H1 (cell line): ENCODE results near the gene ARMH2. TPM values are rescaled to one million over a fixed set of nuclear protein-coding genes. Genes with fewer than 3 reads are reported as not detected.

ENCODE experiments used
- CTCF ChIA-PET: fragments of 300-600 bp; sonication (Branson Sonifier 250); formaldehyde crosslinking; loops from one replicate; lab custom pipeline; 2021; ENCODE audit not compliant: partially characterized antibody; lab: Charles Lee
- POLR2A ChIA-PET: fragments of 300-600 bp; sonication (Branson Sonifier 250); formaldehyde crosslinking; loops from one replicate; lab custom pipeline; 2021; ENCODE audit warnings: inconsistent platforms; ENCODE audit not compliant: partially characterized antibody; lab: Charles Lee
- DNase-seq, 2 experiments: peaks; one replicate each; pipeline versions ENCODE4 v3.0.0 to v3.0.0-alpha.2; 2010 to 2022; ENCODE audit warnings: low spot score in 2 of 2, low read depth in 1 of 2, mixed read lengths in 1 of 2
- FAIRE-seq: peaks from 2 replicates; lab custom pipeline; 2011; peaks lifted over from hg19 to GRCh38; lab: Jason Lieb, UNC
- H2AFZ ChIP-seq: 2 replicates; pipeline ENCODE4 v1.8.1; 2012; ENCODE audit warnings: low read length, inconsistent platforms
- H2AK5ac ChIP-seq: 2 replicates; pipeline ENCODE4 v1.6.1; 2013; ENCODE audit warnings: low read depth, low read length
- H2BK120ac ChIP-seq: replicated peaks from 2 replicates; pipeline ENCODE3; 2013; ENCODE audit warnings: low read depth, low read length, inconsistent platforms
- H2BK12ac ChIP-seq: 2 replicates; pipeline ENCODE4 v1.6.1; 2013; ENCODE audit warnings: low read depth, low read length
- H2BK15ac ChIP-seq: 2 replicates; pipeline ENCODE4 v1.6.1; 2013; ENCODE audit warnings: low read length
- H2BK20ac ChIP-seq: 2 replicates; pipeline ENCODE4 v1.6.1; 2013; ENCODE audit warnings: low read length
- H2BK5ac ChIP-seq: 2 replicates; pipeline ENCODE4 v1.6.1; 2013; ENCODE audit warnings: low read depth, low read length
- H3K14ac ChIP-seq: 2 replicates; pipeline ENCODE4 v1.6.1; 2013; ENCODE audit warnings: inconsistent platforms; ENCODE audit not compliant: insufficient read length
- H3K18ac ChIP-seq: 2 replicates; pipeline ENCODE4 v1.6.1; 2013; ENCODE audit warnings: low read length; ENCODE audit errors: extremely low read depth
- H3K23ac ChIP-seq: 2 replicates; pipeline ENCODE4 v1.6.1; 2013; ENCODE audit warnings: inconsistent platforms; ENCODE audit not compliant: insufficient read length
- H3K23me2 ChIP-seq: 2 replicates; pipeline ENCODE4 v1.6.1; 2013; ENCODE audit warnings: low read depth, low read length
- H3K27ac ChIP-seq: 2 replicates; pipeline ENCODE4 v1.6.1; 2011; ENCODE audit warnings: low read depth, low read length, inconsistent platforms
- H3K27me3 ChIP-seq, 4 experiments: replicated peaks in 1 of 4; 1 replicate in 1 of 4; 2 replicates in 3 of 4; pipeline versions ENCODE4 v1.6.1 to v1.8.1; 2011 to 2013; ENCODE audit warnings: low read length in 3 of 4, mild to moderate bottlenecking in 3 of 4, inconsistent platforms in 2 of 4, mixed read lengths in 2 of 4, moderate library complexity in 1 of 4; ENCODE audit not compliant: control insufficient read depth in 3 of 4, insufficient read depth in 3 of 4; ENCODE audit errors: extremely low read depth in 1 of 4
- H3K36me3 ChIP-seq, 4 experiments: 2 replicates each; pipeline versions ENCODE4 v1.6.1 to v1.8.1; 2011 to 2013; ENCODE audit warnings: mild to moderate bottlenecking in 4 of 4, low read length in 3 of 4, moderate library complexity in 2 of 4, control low read depth in 1 of 4, inconsistent platforms in 1 of 4; ENCODE audit not compliant: insufficient read depth in 4 of 4, control insufficient read depth in 2 of 4
- H3K4ac ChIP-seq: replicated peaks from 2 replicates; pipeline ENCODE3; 2013; ENCODE audit warnings: low read length, low read depth, mixed read lengths, inconsistent platforms; ENCODE audit not compliant: insufficient read length
- H3K4me1 ChIP-seq, 4 experiments: replicated peaks in 1 of 4; 1 replicate in 1 of 4; 2 replicates in 3 of 4; pipeline versions ENCODE4 v1.6.1 to v1.8.1; 2011 to 2013; ENCODE audit warnings: low read length in 3 of 4, inconsistent platforms in 2 of 4, mixed read lengths in 1 of 4; ENCODE audit not compliant: insufficient read depth in 4 of 4, control insufficient read depth in 3 of 4
- H3K4me2 ChIP-seq, 2 experiments: 2 replicates each; pipeline versions ENCODE4 v1.6.1 to v1.8.1; 2011 to 2013; ENCODE audit warnings: low read depth in 2 of 2, low read length in 2 of 2, control low read depth in 1 of 2, inconsistent platforms in 1 of 2, mild to moderate bottlenecking in 1 of 2; ENCODE audit not compliant: insufficient read depth in 1 of 2
- H3K4me3 ChIP-seq, 4 experiments: fragments of 200-600, 300-600 bp in 1 of 4; sonication (generic), shearing (Covaris generic), sonication (Bioruptor Twin) in 1 of 4; 2 replicates each; pipeline versions ENCODE4 v1.5.1 to v1.8.1; 2011 to 2016; ENCODE audit warnings: low read length in 4 of 4, low read depth in 3 of 4, control low read depth in 2 of 4, inconsistent platforms in 2 of 4, mild to moderate bottlenecking in 2 of 4, mixed read lengths in 1 of 4, moderate library complexity in 1 of 4; ENCODE audit not compliant: insufficient read depth in 2 of 4; ENCODE audit errors: extremely low read depth in 1 of 4
- H3K56ac ChIP-seq: replicated peaks from 2 replicates; pipeline ENCODE3; 2013; ENCODE audit warnings: low read depth, mild to moderate bottlenecking, mixed read lengths, low read length, inconsistent platforms; ENCODE audit not compliant: insufficient read length
- H3K79me1 ChIP-seq: 2 replicates; pipeline ENCODE4 v1.6.1; 2013; ENCODE audit warnings: low read depth, low read length, control low read depth
- H3K79me2 ChIP-seq, 2 experiments: 2 replicates each; pipeline versions ENCODE4 v1.6.1 to v1.8.1; 2012 to 2013; ENCODE audit warnings: low read length in 2 of 2, mild to moderate bottlenecking in 2 of 2, inconsistent platforms in 1 of 2; ENCODE audit not compliant: insufficient read depth in 2 of 2, control insufficient read depth in 1 of 2
- H3K9ac ChIP-seq, 4 experiments: replicated peaks in 1 of 4; 1 replicate in 1 of 4; 2 replicates in 3 of 4; pipeline versions ENCODE4 v1.6.1 to v1.8.1; 2011 to 2013; ENCODE audit warnings: low read depth in 3 of 4, low read length in 3 of 4, control low read depth in 2 of 4, mild to moderate bottlenecking in 2 of 4, moderate library complexity in 2 of 4, inconsistent platforms in 1 of 4; ENCODE audit errors: extremely low read depth in 1 of 4
- H3K9me3 ChIP-seq, 2 experiments: 2 replicates each; pipeline versions ENCODE4 v1.6.1 to v1.8.1; 2012 to 2013; ENCODE audit warnings: mild to moderate bottlenecking in 2 of 2, moderate library complexity in 2 of 2, control low read depth in 1 of 2, inconsistent platforms in 1 of 2, low read depth in 1 of 2, low read length in 1 of 2, mixed read lengths in 1 of 2; ENCODE audit not compliant: insufficient read depth in 2 of 2
- H4K20me1 ChIP-seq, 2 experiments: replicated peaks in 1 of 2; 2 replicates each; pipeline versions ENCODE3 to v1.8.1; 2011 to 2013; ENCODE audit warnings: inconsistent platforms in 2 of 2, low read length in 2 of 2, mild to moderate bottlenecking in 1 of 2; ENCODE audit not compliant: insufficient read depth in 2 of 2, control insufficient read depth in 1 of 2
- H4K5ac ChIP-seq: 2 replicates; pipeline ENCODE4 v1.6.1; 2013; ENCODE audit warnings: low read length, low read depth, mixed read lengths, inconsistent platforms; ENCODE audit not compliant: insufficient read length
- H4K8ac ChIP-seq: 2 replicates; pipeline ENCODE4 v1.8.0; 2013; ENCODE audit warnings: mild to moderate bottlenecking, moderate library complexity, low read length, inconsistent platforms; ENCODE audit not compliant: insufficient read depth; ENCODE audit errors: extremely low read depth
- H4K91ac ChIP-seq: replicated peaks from 2 replicates; pipeline ENCODE3; 2013; ENCODE audit warnings: low read length, mixed read lengths, inconsistent platforms; ENCODE audit not compliant: insufficient read length
- CREB1 ChIP-seq: IDR thresholded peaks from 2 replicates; pipeline ENCODE4 v1.6.1; 2012; ENCODE audit warnings: inconsistent platforms
- EP300 ChIP-seq, 2 experiments: IDR thresholded peaks; 1 replicate in 1 of 2; 2 replicates in 1 of 2; pipeline ENCODE4 v1.6.1; 2011 to 2012; ENCODE audit warnings: low read depth in 2 of 2, low read length in 2 of 2, mild to moderate bottlenecking in 2 of 2, borderline replicate concordance in 1 of 2, inconsistent platforms in 1 of 2, moderate library complexity in 1 of 2
- POLR2A ChIP-seq, 2 experiments: IDR thresholded peaks; 1 replicate in 1 of 2; 2 replicates in 1 of 2; pipeline ENCODE4 v1.6.1; 2011; ENCODE audit warnings: low read depth in 2 of 2, low read length in 2 of 2, mild to moderate bottlenecking in 2 of 2; ENCODE audit errors: control extremely low read depth in 1 of 2
- SIX5 ChIP-seq: IDR thresholded peaks from 2 replicates; pipeline ENCODE4 v1.6.1; 2011; ENCODE audit warnings: mild to moderate bottlenecking, low read depth, low read length
- TAF1 ChIP-seq: IDR thresholded peaks from 2 replicates; pipeline ENCODE4 v1.6.1; 2011; ENCODE audit warnings: mild to moderate bottlenecking, low read depth, low read length
- WGBS, 2 experiments: shearing (Covaris generic) in 1 of 2; methylation state at CpG; one replicate each; pipeline versions ENCODE4 v1.1.6 to v1.1.7; 2013 to 2015; ENCODE audit warnings: low lambda C conversion rate in 2 of 2, mixed read lengths in 2 of 2, inconsistent platforms in 1 of 2, low coverage in 1 of 2, missing lambda C conversion rate in 1 of 2; ENCODE audit not compliant: insufficient replicate concordance in 2 of 2, insufficient coverage in 1 of 2, insufficient read length in 1 of 2; ENCODE audit errors: extremely low coverage in 1 of 2, missing lambda C conversion rate in 1 of 2; 5-methylcytosine and 5-hydroxymethylcytosine counted together
- polyA plus RNA-seq, 7 experiments: library from polyadenylated mRNA; depleted of rRNA in 3 of 7; stranded (reverse) in 5 of 7; unstranded in 2 of 7; fragments of >200 nt in 5 of 7; fragments of 200-250 nt in 2 of 7; gene quantifications; 1 replicate in 5 of 7; 2 replicates in 1 of 7; 4 replicates in 1 of 7; pipeline versions ENCODE4 v1.2.1 to v1.2.3, GENCODE V29; 2011 to 2013; ENCODE audit warnings: missing spikeins in 2 of 7, mixed read lengths in 2 of 7
- total RNA-seq: library from RNA; stranded (reverse); fragmentation: NEBNext Ultra II Directional; extraction: Animal tissue kit (Norgen Biotek cat#: 25700); gene quantifications from 2 replicates; pipeline ENCODE4 v1.2.1, GENCODE V29; 2021

The ARMH2 gene
- total and polyA plus RNA-seq, 2 of the 8 experiments (the other 6 are each of a cell fraction or from before 2014, with no cell fraction given), result not detected

- Histone ChIP-seq H3K9ac (no peak overlapping the region), H2BK20ac (no peak overlapping the region), H3K4me2 (no peak overlapping the region), H3K4me1 (0 out of 7 replicates have a peak, but pooled peaks cover 0 to 2% (median 0%) of the 10 kb centered on the region in 4 experiments), H3K4ac (no peak overlapping the region), H3K27ac (no peak overlapping the region), H3K18ac (no peak overlapping the region), H2AK5ac (no peak overlapping the region), H2BK12ac (no peak overlapping the region), H4K5ac (no peak overlapping the region), H3K9me3 (no peaks in the 10 kb centered on the region), H4K8ac (no peak overlapping the region), H3K79me2 (no peaks in the 10 kb centered on the region), H3K23me2 (no peaks in the 10 kb centered on the region; the same call in 1 of the 2 replicates), H3K36me3 (peaks cover 0 to 2% (median under 1%) of the 10 kb centered on the region in 4 experiments; a peak in 3 of 8 replicates), H3K23ac (no peak overlapping the region), H4K91ac (no peak overlapping the region), H3K27me3 (no peaks in the 10 kb centered on the region), H2BK15ac (no peak overlapping the region), H3K14ac (no peak overlapping the region), H2BK120ac (no peak overlapping the region), H2AFZ (no peak overlapping the region), H4K20me1 (peaks cover 0 to 2% of the 10 kb centered on the region in 2 experiments), H2BK5ac (peak overlapping the region; percentile 6; the same call in 1 of the 2 replicates), H3K4me3 (no peak overlapping the region), H3K79me1 (no peaks in the 10 kb centered on the region), H3K56ac (no peak overlapping the region)
- ChIA-PET CTCF (interaction anchor here (1.0 to 3.2 kb wide), 4 partner anchors 15 to 248 kb away, joined by 3 to 15 read pairs (median 8); no protein-coding TSS in a partner anchor), POLR2A (no interaction called here)
- no peak for FAIRE-seq
- no peak for TF ChIP-seq CREB1
- no peak for TF ChIP-seq EP300 (IDR thresholded peaks at IDR 0.05; ENCODE audit: borderline replicate concordance in 1 of 2, low read depth in 2 of 2, low read length in 2 of 2)
- no peak for TF ChIP-seq TAF1
- no peak for TF ChIP-seq SIX5
- no peak for TF ChIP-seq POLR2A (IDR thresholded peaks at IDR 0.05; ENCODE audit: control extremely low read depth in 1 of 2, low read depth in 2 of 2, low read length in 2 of 2)
- WGBS, 2 experiments, result 81% methylated on average over 8 of the region's 8 CpGs; no CpG with 5 or more reads in 1 of the 2 experiments
- DNase-seq, result no peak
Observed at GRCh38 chr6:24827970-24828369, 29.3 kb upstream of the ARMH2 start.
